ENCODE measurements around the gene PLA2G15.
"Not testable (repeated sequence)": the region's sequence is repeated elsewhere in the genome, so short reads cannot be mapped to it uniquely, and the experiment has no call there.

Gene PLA2G15

DNA sequence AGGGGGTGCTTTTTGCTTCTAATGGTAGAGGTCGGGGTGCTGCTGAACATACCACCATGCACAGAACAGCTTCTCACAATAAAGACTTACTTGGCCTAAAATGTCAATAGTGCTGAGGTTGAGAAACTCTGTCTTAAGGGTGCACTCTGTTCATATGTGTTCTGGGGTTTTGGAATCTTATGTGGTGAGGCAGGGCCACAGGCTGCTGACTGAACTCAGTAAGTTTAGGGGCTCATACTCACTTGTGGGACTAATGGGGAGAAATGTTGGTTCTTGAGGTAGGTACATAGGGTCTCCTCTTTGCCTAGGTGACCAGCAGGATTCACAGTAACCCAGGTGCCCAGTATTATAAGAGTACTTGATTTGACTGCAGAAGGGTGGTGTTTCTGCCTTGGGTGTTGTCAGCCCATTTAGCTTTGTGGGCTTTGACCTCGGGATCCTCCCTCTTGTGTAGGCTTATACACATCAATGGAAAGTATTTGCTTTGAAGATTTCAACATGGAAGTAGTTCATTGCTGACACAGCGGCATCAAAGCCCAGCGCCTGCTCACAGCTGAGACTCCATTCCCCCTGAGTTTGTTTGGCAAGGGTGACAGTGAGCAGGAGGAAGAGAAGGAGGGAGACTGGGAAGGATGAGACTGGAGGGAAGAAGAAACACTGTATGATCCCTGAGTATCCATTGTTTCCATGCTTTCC is 36.3 kb downstream of the PLA2G15 start:
- no peak for DNase-seq

DNA sequence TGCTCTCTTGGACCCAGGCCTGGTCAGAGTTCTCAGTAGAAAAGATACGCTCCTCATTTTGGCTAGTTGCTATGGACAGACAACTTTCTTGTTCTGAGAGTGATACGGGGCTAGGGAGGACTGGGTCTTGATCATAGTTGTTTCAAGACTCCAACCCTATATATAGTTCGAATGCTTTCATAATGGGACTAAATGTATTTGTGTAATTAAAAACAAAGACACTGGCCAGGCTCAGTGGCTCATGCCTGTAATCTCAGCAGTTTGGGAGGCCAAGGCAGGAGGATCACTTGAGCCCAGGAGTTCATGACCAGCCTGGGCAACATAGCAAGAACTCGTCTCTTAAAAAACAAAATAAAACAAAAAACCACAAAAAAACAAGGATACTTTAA is 36.9 kb downstream of the PLA2G15 start:
- no peak for DNase-seq

DNA sequence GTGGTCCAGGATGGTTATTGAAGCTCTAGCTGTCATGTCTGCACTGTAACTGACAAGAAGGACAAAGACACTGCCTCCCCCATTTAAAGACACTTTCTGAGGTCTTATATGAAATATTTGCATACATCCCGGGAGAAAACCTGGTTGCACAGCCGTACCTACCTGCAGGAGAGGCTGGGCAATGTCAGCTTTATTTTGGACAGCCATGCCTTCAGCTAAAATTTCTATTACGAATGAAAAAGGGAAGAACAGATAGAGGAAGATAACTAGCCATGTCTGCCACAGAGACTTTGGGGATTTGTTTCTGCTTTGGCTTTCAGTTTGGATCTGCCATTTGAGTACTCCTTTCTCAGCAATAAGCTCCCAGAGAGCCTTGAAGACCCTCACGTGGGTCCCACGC is 38.2 kb downstream of the PLA2G15 start:
- no peak for DNase-seq

DNA sequence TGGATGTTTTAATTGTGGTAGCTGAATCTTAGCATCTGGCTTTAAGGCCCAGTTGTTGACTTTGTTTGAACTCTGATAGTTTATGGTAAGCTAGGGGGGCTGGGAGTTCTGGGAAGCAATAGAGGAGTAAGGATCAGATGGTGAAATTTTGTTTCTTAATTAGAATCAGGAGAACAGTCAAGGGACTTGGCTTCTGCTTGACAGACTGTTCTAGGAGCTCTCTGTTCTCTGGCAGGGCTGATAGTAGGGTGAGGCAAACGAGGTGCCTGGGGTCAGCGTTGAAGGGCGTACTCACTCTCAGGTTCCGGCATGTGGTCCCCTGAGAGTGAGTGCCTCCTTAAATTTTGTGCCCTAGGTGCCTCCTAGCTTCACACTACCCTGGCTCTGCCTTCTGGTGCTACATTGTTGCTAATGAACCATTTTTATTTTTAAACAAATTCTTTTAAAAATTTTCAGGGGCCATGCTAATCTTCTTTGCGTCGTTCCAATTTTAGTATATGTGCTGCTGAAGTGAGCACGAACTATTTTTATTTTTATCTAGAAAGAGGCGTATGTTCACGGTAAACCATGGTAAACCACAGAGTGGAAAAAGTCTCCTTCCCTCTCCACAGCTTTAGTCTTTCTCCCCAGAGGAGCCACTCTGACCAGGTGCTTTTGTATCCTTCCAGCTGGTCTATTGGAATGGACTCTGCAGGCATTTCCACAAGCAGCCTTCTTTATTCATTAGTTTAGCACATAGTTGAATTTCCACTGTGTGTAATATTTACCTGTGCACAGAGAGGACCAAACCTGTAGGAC is 38.8 kb downstream of the PLA2G15 start:
- DNase-seq: no peak

DNA sequence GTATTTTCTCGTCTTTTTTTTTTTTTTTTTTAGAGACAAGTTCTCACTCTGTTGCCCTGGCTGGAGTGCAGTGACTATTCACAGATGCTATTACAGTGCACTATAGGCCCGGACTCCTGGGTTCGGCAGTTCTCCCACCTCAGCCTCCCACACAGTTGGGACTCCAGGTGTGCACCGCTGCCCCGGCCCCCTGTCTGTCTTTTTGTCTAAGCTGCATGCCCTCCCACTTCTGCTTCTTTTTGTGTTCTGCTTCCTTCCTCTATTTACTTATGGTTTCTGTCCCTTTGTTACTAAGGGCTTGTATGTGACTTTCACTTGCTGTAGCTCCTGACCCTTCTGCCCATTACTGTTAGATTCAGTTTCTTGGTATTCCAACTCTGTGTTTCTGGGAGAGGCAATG is 39.7 kb downstream of the PLA2G15 start:
- no peak for DNase-seq

DNA sequence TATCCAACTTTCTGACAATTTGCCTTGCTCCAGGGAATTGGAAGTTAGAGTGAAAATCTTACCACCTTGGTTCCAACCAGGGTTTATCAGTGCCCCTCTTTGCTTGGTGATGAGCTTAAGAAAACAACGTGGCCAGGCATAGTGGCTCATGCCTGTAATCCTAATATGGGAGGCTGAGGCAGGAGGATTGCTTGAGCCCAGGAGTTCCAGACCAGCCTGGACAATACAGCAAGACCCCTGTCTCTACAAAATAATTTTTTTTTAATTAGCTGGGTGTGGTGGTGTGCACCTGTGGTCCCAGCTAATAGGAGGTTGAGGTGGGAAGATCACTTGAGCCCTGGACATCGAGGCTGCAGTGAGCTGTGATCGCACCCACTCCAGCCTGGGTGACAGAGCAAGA is 40.5 kb downstream of the PLA2G15 start:
- no peak for DNase-seq

DNA sequence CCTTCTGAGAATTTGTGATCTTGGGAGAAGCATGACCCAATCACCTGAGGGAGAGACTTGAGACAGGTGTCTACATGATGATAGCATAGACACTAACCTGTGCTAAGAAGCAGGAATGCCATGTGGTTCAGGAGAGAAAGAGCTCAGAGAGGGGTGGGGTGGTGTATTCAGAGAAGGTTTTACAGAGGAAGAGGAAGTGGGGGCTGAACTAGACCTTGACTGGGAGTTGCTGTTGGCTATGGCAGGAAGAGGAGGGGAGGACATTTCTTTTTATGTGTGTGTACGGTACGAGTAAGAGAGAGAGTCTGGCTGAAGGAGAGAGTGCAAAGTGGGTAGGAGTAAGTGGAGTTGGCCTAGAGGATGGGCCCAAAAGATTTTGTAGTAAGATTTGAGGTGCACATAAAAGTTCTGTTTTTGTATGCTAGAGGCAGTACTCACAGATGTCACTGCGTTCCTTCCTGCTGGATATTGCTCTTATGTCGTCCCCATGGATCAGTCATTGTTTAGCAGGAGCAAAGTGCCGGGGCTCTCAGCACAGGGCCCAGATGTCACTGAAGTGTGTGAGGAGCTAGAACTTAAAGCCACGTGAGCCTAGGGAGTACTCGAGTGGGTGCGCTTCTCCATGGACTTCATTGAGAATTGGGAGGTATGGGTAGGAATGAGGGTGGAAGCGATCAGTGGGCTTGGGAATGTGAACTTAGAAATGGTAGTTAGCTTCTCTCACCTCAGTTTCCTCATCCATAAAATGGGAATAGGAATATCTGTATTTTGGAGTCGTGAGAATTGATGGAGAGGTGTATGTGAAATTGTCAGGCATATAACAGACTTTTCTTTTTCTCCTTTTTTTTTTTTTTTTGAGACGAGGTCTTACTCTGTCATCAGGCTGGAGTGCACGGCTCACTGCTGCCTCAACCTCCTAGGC is 41.2 kb downstream of the PLA2G15 start:
- no peak for DNase-seq

DNA sequence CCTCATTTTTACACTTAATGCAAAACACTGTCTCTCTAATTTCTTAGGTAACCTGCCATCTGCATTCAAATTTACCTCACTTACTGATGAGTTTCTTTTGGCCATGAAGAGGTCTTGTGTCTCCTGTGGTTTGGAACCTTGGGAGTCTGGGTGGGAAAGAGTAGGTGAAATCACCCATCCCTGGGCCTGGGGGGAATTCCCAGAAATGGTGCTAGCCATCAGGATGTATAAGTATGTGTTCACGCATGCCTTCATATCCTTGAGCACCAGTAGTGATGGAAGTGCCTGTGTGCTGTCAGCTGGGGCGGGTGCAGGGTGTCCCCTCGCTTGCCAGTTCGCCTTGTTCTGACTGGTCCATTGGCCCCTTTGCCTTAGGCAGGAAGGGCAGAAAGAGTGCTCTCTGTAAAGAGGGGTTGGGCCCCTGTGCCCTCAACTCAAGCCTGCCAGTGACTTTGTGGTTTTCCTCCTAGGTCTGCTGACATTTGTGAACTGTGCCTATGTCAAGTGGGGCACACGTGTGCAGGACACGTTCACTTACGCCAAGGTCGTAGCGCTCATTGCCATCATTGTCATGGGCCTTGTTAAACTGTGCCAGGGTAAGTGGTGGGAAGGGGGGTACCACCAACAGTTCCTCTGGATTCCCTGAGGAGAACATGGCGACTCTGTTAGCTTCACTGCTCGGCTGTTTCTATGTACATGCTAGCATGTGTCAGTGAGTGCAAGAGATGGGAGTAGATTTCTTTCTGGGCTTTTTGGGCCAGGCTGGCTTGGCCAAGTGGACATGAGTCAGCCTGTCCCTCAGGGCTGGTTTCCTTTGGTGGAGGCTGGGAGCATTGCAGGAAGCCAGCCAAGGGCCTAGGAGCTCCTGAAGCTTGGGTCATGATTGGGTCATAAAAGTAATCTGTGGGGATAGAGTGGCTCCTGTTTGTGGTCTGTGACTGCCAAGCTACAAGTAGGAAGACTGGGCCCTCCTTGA is 42.4 kb downstream of the PLA2G15 start:
- no peak for DNase-seq

DNA sequence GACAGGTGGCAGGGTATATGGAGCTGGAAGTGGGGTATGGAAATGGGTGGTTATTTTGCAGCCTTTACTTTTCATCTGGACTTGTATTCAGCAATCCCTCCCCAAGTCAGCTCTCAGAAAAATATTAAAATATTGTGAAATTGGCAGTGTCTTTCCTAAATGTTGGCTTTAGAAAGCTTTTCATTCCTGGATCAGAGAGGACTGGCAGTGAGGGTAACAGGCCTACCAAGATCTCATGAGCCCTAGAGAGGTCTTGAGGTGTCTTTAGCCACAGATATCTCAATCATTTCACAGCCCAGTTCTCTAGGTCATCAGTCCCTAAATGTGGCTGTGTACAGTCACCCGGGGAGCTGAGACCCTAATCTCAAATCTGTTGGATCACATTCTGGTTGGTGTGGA is 43.1 kb downstream of the PLA2G15 start:
- DNase-seq: no peak

DNA sequence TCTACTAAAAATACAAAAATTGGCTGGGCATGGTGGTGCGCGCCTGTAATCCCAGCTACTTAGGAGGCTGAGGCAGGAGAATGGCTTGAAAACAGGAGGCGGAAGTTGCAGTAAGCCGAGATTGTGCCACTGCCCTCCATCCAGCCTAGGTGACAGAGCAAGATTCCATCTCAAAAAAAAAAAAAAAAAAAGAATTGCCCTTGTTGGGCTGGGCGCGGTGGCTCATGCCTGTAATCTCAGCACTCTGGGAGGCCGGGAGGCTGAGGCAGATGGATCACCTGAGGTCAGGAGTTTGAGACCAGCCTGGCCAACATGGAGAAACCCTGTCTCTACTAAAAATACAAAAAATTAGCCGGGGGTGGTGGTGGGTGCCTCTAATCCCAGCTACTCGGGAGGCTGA is 43.6 kb downstream of the PLA2G15 start:
- DNase-seq: not testable (repeated sequence)

DNA sequence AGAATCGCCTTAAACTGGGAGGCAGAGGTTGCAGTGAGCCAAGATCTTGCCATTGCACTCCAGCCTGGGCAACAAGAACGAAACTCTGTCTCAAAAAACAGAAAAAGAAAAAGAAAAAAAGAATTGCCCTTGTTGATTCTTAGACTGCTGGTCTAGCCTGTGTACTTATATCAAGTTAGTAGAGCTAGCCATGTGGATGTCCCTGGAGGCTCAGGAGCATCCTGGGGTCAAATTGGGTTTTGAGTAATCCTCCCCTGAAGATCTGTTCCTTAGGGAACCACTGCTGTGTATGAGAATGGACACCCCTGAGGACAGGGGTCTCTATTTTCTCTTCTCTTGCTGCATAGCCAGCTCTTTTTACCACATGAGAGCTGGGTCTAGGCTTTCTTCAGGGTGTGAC is 44.0 kb downstream of the PLA2G15 start:
- no peak for DNase-seq

DNA sequence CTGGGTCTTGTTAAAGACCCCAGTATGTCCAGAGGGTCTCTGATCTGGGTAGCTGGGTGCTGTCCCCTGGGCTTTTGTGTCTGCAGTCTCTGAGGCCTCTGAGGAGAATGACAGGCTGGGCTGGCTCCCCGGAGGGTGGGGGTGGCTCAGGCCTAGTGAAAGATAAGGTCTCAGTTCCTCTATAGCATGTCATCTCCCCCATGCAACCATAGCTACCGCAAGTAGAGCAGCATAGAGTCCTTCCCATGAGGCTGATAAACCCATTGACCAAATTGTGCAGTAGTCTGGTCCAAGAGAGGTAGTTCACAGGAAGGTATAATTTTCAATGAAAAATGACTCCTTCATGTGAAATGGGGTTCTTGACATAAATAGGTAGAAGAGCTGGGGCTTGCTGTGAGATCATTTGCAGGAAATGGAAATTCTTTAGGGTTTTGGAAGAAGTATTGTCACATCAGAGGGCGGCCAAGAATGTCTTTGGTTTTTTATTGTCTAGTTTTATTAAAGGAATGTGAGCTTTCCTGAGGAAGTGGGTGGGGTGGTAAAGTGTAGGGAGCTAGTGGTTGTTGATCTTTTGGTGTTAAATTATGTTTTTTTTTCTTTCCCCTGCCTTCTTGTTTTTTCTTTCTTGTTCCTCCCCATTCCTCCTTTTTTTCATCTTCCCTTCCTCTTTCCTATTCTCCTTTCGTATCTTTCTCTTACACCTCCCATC is 44.6 kb downstream of the PLA2G15 start:
- DNase-seq: no peak

DNA sequence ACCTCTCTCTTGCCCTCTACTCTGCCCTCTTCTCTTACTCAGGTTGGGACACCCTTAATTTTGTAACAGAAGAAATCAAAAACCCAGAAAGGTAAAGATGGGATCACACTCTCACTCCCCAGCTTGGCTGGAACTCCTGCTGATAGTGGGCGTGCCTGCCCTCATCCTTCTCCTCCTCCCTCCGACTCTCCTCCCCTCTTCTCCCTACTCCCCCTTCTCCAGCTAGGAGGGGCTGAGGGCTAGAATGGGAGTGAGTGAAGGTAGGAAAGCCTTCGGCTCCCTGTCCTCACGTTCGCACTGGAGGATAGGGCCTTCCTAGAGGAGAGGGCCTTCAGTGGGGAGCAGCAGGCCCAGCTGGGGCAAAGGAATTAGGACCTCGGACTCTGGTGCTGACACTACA is 45.3 kb downstream of the PLA2G15 start:
- no peak for DNase-seq

DNA sequence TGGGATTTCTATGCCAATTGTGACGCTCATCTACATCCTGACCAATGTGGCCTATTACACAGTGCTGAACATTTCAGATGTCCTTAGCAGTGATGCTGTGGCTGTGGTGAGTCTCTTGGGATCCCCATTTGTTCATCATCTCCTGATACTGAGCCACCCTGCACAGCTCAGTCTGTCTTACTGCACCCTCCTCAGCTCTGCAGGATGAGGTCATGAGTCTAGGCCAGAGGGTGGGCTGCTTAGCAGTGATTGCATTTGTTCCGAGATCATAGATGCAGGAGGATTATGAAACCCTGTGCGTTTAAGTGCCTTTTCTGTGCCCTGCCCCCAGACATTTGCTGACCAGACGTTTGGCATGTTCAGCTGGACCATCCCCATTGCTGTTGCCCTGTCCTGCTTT is 46.1 kb downstream of the PLA2G15 start:
- DNase-seq: no peak

DNA sequence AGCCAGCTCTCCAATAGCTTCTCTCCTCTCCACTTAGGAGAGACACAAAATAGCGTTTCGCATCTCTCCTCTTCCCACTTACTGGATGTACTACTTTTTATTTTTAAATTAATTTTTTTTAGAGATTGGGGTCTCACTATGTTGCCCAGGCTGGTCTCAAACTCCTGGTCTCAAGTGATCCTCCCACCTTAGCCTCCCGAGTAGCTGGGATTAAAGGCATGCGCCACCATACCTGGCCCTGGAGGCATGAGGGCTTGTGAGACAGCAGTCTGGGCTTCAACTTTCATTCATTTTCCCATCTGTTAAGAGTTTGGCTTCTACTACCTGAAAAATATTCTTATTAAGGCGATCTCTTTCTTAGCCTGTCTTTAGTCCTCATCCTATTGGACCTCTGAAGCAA is 47.3 kb downstream of the PLA2G15 start:
- no peak for DNase-seq

DNA sequence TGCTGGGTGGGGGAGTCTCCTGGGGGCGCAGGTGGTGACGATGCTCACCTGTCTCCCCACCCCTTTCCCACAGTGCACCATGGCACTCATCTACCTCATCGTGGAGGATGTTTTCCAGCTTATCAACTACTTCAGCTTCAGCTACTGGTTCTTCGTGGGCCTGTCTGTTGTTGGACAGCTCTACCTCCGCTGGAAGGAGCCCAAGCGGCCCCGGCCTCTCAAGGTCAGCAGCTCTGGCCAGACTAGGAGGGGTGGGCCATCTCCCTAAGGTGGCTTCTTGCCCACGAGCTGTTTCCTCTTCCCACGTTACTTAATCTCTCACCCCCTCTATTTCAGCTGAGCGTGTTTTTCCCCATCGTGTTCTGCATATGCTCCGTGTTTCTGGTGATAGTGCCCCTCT is 51.1 kb downstream of the PLA2G15 start:
- no peak for DNase-seq

DNA sequence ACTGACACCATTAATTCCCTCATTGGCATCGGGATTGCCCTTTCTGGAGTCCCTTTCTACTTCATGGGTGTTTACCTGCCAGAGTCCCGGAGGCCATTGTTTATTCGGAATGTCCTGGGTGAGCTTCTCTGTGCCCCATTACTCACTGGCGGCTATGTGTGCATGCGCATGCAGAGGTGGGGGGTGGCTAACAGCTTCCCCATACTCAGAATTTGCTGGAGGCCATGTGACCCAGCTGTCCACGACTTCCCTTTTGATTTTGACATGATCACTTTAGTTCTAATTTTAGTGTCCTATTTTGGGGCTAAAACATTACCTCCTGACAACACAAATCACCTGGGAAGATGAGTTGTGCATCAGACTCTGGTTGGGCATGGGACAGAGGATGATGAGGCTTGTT is 51.5 kb downstream of the PLA2G15 start:
- DNase-seq: no peak

DNA sequence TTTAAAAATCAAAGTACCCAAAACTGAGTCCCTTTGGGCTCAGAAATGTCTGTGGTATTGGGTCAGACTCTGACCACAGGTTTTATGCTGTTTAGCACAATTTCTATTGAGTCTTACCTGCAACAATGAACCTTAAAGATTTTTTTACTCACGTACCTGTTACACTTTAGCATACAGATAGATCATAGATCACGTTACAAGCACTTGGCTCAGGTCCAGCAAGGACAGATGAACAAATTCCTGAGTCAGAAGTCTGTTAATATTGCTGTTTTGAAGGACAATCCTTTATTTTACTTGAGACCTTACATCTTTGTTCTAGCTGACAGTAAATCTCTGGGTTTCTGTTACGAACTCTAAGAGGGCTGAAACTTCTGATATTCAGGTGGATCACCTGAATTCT is 52.7 kb downstream of the PLA2G15 start:
- DNase-seq: no peak

DNA sequence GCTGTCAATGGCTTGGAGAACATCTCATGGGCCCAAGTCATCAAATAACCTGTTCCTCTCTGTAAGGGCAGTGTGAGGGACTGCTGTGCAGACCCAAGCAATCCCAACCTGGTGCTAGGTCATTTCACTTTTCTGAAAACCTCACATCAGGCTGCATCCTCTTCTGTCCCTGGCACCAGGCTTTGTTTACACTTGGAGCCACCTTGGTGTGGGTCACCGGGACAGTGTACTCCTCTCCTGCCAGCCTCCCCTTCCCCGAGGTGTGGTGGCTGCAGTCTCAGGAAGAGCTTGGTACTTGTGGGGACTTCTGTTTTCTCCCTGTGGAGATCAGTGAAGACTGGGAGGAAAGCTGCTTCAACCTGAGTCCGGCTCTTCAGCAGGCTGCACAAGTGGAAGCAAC is 53.1 kb downstream of the PLA2G15 start:
- DNase-seq: no peak

DNA sequence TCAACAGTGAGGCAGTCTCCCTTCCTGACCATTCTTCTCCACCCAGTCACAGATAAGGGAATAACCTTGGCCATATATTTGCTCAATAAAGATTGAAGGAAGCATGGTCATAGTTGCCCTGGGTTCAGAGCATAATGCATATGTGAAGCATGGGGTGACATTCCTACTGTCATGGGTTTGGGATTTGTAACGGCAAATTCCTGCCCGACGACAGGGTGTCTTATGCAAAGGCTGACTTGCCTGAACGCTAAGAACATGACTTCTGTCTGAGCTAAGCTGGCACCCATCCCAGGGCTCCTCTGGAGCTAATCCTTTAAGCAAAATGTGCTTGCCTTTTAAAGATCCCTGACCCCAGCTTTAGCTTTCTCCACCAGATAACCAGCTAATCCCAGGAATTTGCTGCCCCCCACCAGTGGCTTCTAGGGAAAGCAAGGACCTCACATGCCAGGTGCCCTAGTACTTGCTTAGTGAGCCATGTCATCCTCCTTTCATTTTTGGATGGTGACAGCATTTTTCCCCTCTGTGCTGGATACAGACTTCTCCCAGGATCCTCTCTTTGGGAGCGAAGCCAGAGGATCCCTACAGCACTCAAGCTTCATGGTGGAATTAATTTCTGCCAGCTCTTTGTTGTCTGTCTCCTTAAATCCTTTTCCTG is 53.9 kb downstream of the PLA2G15 start:
- no peak for DNase-seq
